CD14-positive monocyte (primary cell): ENCODE data around the gene MLEC. TPM values are rescaled to one million over a fixed set of nuclear protein-coding genes. Genes with fewer than 3 reads are reported as not detected.

ENCODE experiments used
- DNase-seq, 3 donors: peaks; one replicate each; pipeline ENCODE4 v3.0.0-alpha.2; 2011 to 2022
- H2AFZ ChIP-seq: 2 replicates; pipeline ENCODE4 v1.6.0; 2012; ENCODE audit warnings: mild to moderate bottlenecking, low read depth, low read length, inconsistent platforms; ENCODE audit not compliant: insufficient read depth, poor library complexity, severe bottlenecking
- H3K27ac ChIP-seq, 2 donors: 1 replicate in 1 of 2; 2 replicates in 1 of 2; pipeline ENCODE4 v1.5.1; 2012 to 2013; ENCODE audit warnings: low read length in 2 of 2, control low read depth in 1 of 2, inconsistent platforms in 1 of 2, low read depth in 1 of 2, mild to moderate bottlenecking in 1 of 2
- H3K27me3 ChIP-seq, 2 donors: one replicate each; pipeline versions ENCODE4 v1.6.0 to v1.6.1; 2011 to 2013; ENCODE audit warnings: low read length in 2 of 2; ENCODE audit not compliant: control insufficient read depth in 2 of 2, insufficient read depth in 2 of 2
- H3K36me3 ChIP-seq, 2 donors: replicated peaks in 1 of 2; 1 replicate in 1 of 2; 2 replicates in 1 of 2; pipeline versions ENCODE4 v1.5.1 to v1.6.1; 2012 to 2013; ENCODE audit warnings: low read length in 2 of 2, control low read depth in 1 of 2, inconsistent platforms in 1 of 2, mild to moderate bottlenecking in 1 of 2; ENCODE audit not compliant: insufficient read depth in 2 of 2, control insufficient read depth in 1 of 2
- H3K4me1 ChIP-seq, 2 donors: 1 replicate in 1 of 2; 2 replicates in 1 of 2; pipeline versions ENCODE4 v1.5.1 to v1.6.1; 2012 to 2013; ENCODE audit warnings: low read length in 2 of 2, control low read depth in 1 of 2, inconsistent platforms in 1 of 2, mild to moderate bottlenecking in 1 of 2, moderate library complexity in 1 of 2; ENCODE audit not compliant: insufficient read depth in 2 of 2, control insufficient read depth in 1 of 2
- H3K4me2 ChIP-seq: replicated peaks from 2 replicates; pipeline ENCODE3; 2012; ENCODE audit warnings: low read length, moderate library complexity, mild to moderate bottlenecking; ENCODE audit not compliant: poor library complexity, severe bottlenecking; ENCODE audit errors: extremely low read depth
- H3K4me3 ChIP-seq, 3 experiments: fragments of 200-600 bp in 1 of 3; sonication (generic) in 1 of 3; replicated peaks in 1 of 3; 1 replicate in 2 of 3; 2 replicates in 1 of 3; pipeline ENCODE4 v1.5.1; 2011 to 2013; ENCODE audit warnings: low read length in 3 of 3, mild to moderate bottlenecking in 3 of 3, control low read depth in 2 of 3, low read depth in 2 of 3, inconsistent platforms in 1 of 3, moderate library complexity in 1 of 3
- H3K79me2 ChIP-seq: 2 replicates; pipeline ENCODE4 v1.6.0; 2012; ENCODE audit warnings: mild to moderate bottlenecking, control low read depth, inconsistent platforms, low read length, moderate library complexity; ENCODE audit not compliant: insufficient read depth
- H3K9ac ChIP-seq: 2 replicates; pipeline ENCODE4 v1.6.0; 2017; ENCODE audit warnings: low read length, mild to moderate bottlenecking; ENCODE audit not compliant: insufficient read depth, poor library complexity, severe bottlenecking
- H3K9me3 ChIP-seq, 2 donors: replicated peaks in 1 of 2; 1 replicate in 1 of 2; 2 replicates in 1 of 2; pipeline versions ENCODE4 v1.5.1 to v1.6.1; 2012 to 2013; ENCODE audit warnings: low read length in 2 of 2, control low read depth in 1 of 2; ENCODE audit not compliant: control insufficient read depth in 1 of 2, insufficient read depth in 1 of 2
- H4K20me1 ChIP-seq: 2 replicates; pipeline ENCODE4 v1.6.0; 2012; ENCODE audit warnings: mild to moderate bottlenecking, low read length, control low read depth, moderate library complexity; ENCODE audit not compliant: insufficient read depth
- H3K27ac Mint-ChIP-seq, 7 donors: one replicate each; pipeline ENCODE4 v1.8.0; 2020; ENCODE audit warnings: mild to moderate bottlenecking in 7 of 7, mixed read lengths in 7 of 7, moderate library complexity in 6 of 7, inconsistent platforms in 2 of 7
- H3K27me3 Mint-ChIP-seq, 3 donors: one replicate each; pipeline ENCODE4 v1.8.0; 2021 to 2022; ENCODE audit warnings: low read depth in 3 of 3, mild to moderate bottlenecking in 3 of 3, mixed read lengths in 3 of 3, moderate library complexity in 3 of 3, inconsistent platforms in 1 of 3
- H3K36me3 Mint-ChIP-seq, 2 donors: one replicate each; pipeline ENCODE4 v1.8.0; 2020; ENCODE audit warnings: mixed read lengths in 2 of 2, inconsistent platforms in 1 of 2, mild to moderate bottlenecking in 1 of 2
- H3K4me1 Mint-ChIP-seq: one replicate; pipeline ENCODE4 v1.8.0; 2020; ENCODE audit warnings: mild to moderate bottlenecking, mixed read lengths
- H3K4me3 Mint-ChIP-seq, 2 donors: one replicate each; pipeline ENCODE4 v1.8.0; 2020; ENCODE audit warnings: mild to moderate bottlenecking in 2 of 2, mixed read lengths in 2 of 2, moderate library complexity in 1 of 2
- H3K9me3 Mint-ChIP-seq, 7 donors: one replicate each; pipeline ENCODE4 v1.8.0; 2020 to 2022; ENCODE audit warnings: mixed read lengths in 7 of 7, mild to moderate bottlenecking in 6 of 7, moderate library complexity in 6 of 7, inconsistent platforms in 2 of 7
- WGBS: methylation state at CpG from one replicate; pipeline ENCODE4 v1.1.5; 2013; ENCODE audit warnings: missing lambda C conversion rate; ENCODE audit not compliant: insufficient coverage; 5-methylcytosine and 5-hydroxymethylcytosine counted together
- intact Hi-C, 2 donors: fragments of 100-400 bp; cut with micrococcal nuclease; formaldehyde crosslinking; loops; one replicate each; pipeline versions ENCODE4 v1.15.0 to v1.15.1; 2023
- polyA plus RNA-seq, 3 donors: library from polyadenylated mRNA; depleted of rRNA in 1 of 3; unstranded in 2 of 3; stranded (reverse) in 1 of 3; fragments of 300-500 nt in 2 of 3; fragments of >200 nt in 1 of 3; fragmentation: Illumina TruSeq in 2 of 3; gene quantifications; 1 replicate in 2 of 3; 2 replicates in 1 of 3; pipeline ENCODE4 v1.2.3, GENCODE V29; 2012 to 2021
- TF ChIP-seq, protein P1 (sequence below): fragments of 200-600 bp; IDR thresholded peaks from one replicate; pipeline ENCODE4 v1.8.0; 2022; ENCODE audit warnings: antibody characterized with exemption, mild to moderate bottlenecking

The MLEC gene
- polyA plus RNA-seq, 3 donors = 10.9 to 79.5 (median 65.3) TPM

DNA sequence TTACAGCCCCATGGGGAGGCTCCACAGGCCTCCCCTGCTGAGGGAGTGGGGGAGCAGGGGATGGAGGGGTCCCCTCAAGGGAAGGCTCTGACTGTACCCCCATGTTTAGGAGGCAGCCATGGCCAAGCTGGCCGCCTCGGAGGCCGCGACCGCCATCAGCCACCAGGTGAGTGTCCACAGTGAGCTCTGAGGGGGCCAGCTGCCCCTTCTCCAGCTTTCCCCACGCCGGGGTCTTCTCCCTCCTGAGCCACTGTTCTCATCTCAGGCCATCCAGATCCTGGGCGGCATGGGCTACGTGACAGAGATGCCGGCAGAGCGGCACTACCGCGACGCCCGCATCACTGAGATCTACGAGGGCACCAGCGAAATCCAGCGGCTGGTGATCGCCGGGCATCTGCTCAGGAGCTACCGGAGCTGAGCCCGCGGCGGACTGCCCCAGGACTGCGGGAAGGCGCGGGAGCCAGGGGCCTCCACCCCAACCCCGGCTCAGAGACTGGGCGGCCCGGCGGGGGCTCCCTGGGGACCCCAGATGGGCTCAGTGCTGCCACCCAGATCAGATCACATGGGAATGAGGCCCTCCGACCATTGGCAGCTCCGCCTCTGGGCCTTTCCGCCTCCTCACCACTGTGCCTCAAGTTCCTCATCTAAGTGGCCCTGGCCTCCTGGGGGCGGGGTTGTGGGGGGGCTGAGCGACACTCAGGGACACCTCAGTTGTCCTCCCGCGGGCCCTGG, 52.2 kb downstream of the MLEC start:
- Mint-ChIP-seq H3K27me3 (peaks cover 0 to 3% (median 0%) of the 10 kb centered on the region in 3 donors), H3K9me3 (no peaks in the 10 kb centered on the region), H3K4me1 (no peaks in the 10 kb centered on the region), H3K27ac (no peak overlapping the region), H3K36me3 (peaks cover 11 to 21% of the 10 kb centered on the region in 2 donors), H3K4me3 (no peak overlapping the region)
- no peaks in the 10 kb centered on the region for H3K27me3 ChIP-seq
- peaks cover 10 to 15% of the 10 kb centered on the region in 2 donors for H3K36me3 ChIP-seq
- no peaks in the 10 kb centered on the region for H3K9me3 ChIP-seq
- no peaks in the 10 kb centered on the region for H3K79me2 ChIP-seq
- no peaks in the 10 kb centered on the region for H4K20me1 ChIP-seq
- H3K4me1 ChIP-seq = no peaks in the 10 kb centered on the region
- TF ChIP-seq, protein P1, sequence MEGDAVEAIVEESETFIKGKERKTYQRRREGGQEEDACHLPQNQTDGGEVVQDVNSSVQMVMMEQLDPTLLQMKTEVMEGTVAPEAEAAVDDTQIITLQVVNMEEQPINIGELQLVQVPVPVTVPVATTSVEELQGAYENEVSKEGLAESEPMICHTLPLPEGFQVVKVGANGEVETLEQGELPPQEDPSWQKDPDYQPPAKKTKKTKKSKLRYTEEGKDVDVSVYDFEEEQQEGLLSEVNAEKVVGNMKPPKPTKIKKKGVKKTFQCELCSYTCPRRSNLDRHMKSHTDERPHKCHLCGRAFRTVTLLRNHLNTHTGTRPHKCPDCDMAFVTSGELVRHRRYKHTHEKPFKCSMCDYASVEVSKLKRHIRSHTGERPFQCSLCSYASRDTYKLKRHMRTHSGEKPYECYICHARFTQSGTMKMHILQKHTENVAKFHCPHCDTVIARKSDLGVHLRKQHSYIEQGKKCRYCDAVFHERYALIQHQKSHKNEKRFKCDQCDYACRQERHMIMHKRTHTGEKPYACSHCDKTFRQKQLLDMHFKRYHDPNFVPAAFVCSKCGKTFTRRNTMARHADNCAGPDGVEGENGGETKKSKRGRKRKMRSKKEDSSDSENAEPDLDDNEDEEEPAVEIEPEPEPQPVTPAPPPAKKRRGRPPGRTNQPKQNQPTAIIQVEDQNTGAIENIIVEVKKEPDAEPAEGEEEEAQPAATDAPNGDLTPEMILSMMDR = no peak
- DNase-seq = no peak
- H3K4me2 ChIP-seq = no peak overlapping the region
- no peak overlapping the region for H2AFZ ChIP-seq
- H3K9ac ChIP-seq = no peak overlapping the region
- 97% methylated on average over 28 of the region's 38 CpGs for WGBS
- no peak overlapping the region for H3K27ac ChIP-seq
- no peak overlapping the region for H3K4me3 ChIP-seq
- intact Hi-C loops = no loop called here

DNA sequence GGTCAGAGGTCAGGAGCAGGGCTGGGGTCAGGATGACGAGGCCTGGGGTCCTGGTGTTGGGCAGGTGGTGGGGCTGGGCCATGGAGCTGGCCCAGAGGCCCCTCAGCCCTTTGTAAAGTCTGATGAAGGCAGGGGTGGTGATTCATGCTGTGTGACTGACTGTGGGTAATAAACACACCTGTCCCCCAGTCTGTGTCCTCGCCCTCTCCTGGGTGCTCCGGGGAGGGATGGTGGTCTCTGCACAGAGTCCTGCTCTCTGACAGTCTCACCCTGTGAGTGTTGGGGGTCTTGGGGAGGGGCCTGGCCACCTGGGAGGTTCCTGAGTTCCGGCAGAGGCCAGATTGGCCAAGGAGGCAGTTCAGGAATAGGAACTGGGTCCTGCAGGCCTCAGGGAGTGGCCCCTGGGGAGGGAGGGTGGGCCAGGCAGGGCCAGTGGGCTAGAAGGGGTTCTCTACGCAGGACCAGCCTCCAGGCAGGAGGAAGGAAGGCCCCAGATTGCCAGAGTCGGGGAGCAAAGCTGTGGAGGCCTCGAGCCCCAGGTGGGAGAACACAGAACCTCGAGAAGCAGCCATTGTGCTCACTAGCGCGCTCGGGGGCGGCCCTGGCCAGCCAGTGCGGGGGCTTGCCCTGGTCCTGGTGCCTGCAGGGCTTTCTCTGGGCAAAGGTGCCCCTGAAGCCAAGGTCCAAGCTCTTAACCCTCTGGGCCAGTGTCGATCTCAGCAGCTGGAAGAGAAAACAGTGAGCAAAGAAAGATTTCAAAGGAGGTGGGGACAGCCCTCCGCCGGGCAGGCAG, 53.1 kb downstream of the MLEC start:
- Histone ChIP-seq H3K9ac (no peak overlapping the region), H3K4me1 (no peaks in the 10 kb centered on the region), H3K4me3 (no peak overlapping the region), H3K27ac (no peak overlapping the region), H3K79me2 (no peaks in the 10 kb centered on the region), H3K9me3 (no peaks in the 10 kb centered on the region), H3K36me3 (peaks cover 10 to 15% of the 10 kb centered on the region in 2 donors), H3K27me3 (no peaks in the 10 kb centered on the region), H4K20me1 (no peaks in the 10 kb centered on the region), H2AFZ (no peak overlapping the region), H3K4me2 (no peak overlapping the region)
- intact Hi-C loops = no loop called here
- Mint-ChIP-seq H3K4me3 (no peak overlapping the region), H3K27ac (no peak overlapping the region), H3K36me3 (peaks cover 9 to 21% of the 10 kb centered on the region in 2 donors), H3K4me1 (no peaks in the 10 kb centered on the region), H3K9me3 (no peaks in the 10 kb centered on the region), H3K27me3 (peaks cover 0 to 3% (median 0%) of the 10 kb centered on the region in 3 donors)
- WGBS = 90% methylated on average over 15 of the region's 16 CpGs
- TF ChIP-seq, protein P1 = no peak
- DNase-seq = no peak
